OCI-M1 (cell line): ENCODE measurements around the gene ZNF598.
"Not testable (repeated sequence)": the region's sequence is repeated elsewhere in the genome, so short reads cannot be mapped to it uniquely, and the experiment has no call there.

Experiments used
- DNase-seq: peaks from one replicate; lab custom pipeline; 2025; lab: John Stamatoyannopoulos, UW

The ZNF598 gene

GRCh38 chr16:1975432-1976215, 34.0 kb downstream of the ZNF598 start:
- DNase-seq = no peak

GRCh38 chr16:1974157-1975070, 35.2 kb downstream of the ZNF598 start:
- no peak for DNase-seq

GRCh38 chr16:1973461-1974156, 36.0 kb downstream of the ZNF598 start:
- no peak for DNase-seq

GRCh38 chr16:1972490-1972877, 37.1 kb downstream of the ZNF598 start:
- peak; percentile 11 for DNase-seq

GRCh38 chr16:1971796-1972489, 37.7 kb downstream of the ZNF598 start, which contains the start of gene TBL3:
Gene TBL3 (plus strand): TSS chr16:1972053. CDS start chr16:1972165, 112 bp downstream.
- peak; percentile 96 for DNase-seq

GRCh38 chr16:1968146-1968953, 41.3 kb downstream of the ZNF598 start:
- no peak for DNase-seq

GRCh38 chr16:1966460-1966859, 43.2 kb downstream of the ZNF598 start, which contains the start of gene RNF151:
Gene RNF151 (plus strand): TSS chr16:1966856. CDS start chr16:1966882, 26 bp downstream.
- no peak for DNase-seq

- no peak for DNase-seq
Observed at GRCh38 chr16:1965396-1966001, 44.1 kb downstream of the ZNF598 start.

- DNase-seq = peak; percentile 98
Observed at GRCh38 chr16:1964506-1965395, 44.9 kb downstream of the ZNF598 start, which contains the start of gene RPS2. Gene RPS2 (minus strand): TSS chr16:1964826. CDS start chr16:1964625, 201 bp downstream.

GRCh38 chr16:1963806-1964505, 45.7 kb downstream of the ZNF598 start:
- peak; percentile 68 for DNase-seq

- DNase-seq = not testable (repeated sequence)
Observed at GRCh38 chr16:1962161-1963153, 47.2 kb downstream of the ZNF598 start.

GRCh38 chr16:1961651-1962067, 48.0 kb downstream of the ZNF598 start:
- no peak for DNase-seq

- peak; percentile 69 for DNase-seq
Observed at GRCh38 chr16:1960665-1961630, 48.7 kb downstream of the ZNF598 start.

- peak; percentile 94 for DNase-seq
Observed at GRCh38 chr16:1959269-1960039, 50.2 kb downstream of the ZNF598 start, which contains the start of gene NDUFB10. Gene NDUFB10 (plus strand): TSS chr16:1959538. CDS start chr16:1959625, 87 bp downstream.

GRCh38 chr16:1958715-1959268, 50.8 kb downstream of the ZNF598 start:
- no peak for DNase-seq
